HEK293 (cell line): ENCODE data around the gene CYP2F1.
A peak's percentile ranks its signal among the peaks of the same experiment; 100 is the strongest.
"Not testable (repeated sequence)": the region's sequence is repeated elsewhere in the genome, so short reads cannot be mapped to it uniquely, and the experiment has no call there.

Experiments
- CTCF ChIA-PET: fragments of 350-600 bp; formaldehyde crosslinking; extraction: SDS; loops from one replicate; lab custom pipeline; 2021; ENCODE audit warnings: antibody characterized with exemption; lab: Yijun Ruan, JAX
- POLR2A ChIA-PET: fragments of 300-600 bp; formaldehyde crosslinking; extraction: SDS; loops from one replicate; lab custom pipeline; 2020; ENCODE audit warnings: antibody characterized with exemption, inconsistent platforms; lab: Yijun Ruan, JAX
- H3K27ac ChIP-seq: fragments of 200-500 bp; sonication (Bioruptor generic); 2 replicates; pipeline ENCODE4 v1.5.1; 2014; ENCODE audit warnings: low read depth, low read length, control low read depth, inconsistent platforms; ENCODE audit errors: extremely low read depth
- H3K36me3 ChIP-seq, 2 experiments: fragments of 200-500 bp in 1 of 2; sonication (Bioruptor generic) in 1 of 2; 1 replicate in 1 of 2; 2 replicates in 1 of 2; pipeline ENCODE4 v1.5.1; 2014 to 2017; ENCODE audit warnings: inconsistent platforms in 2 of 2, low read length in 2 of 2; ENCODE audit not compliant: control insufficient read depth in 2 of 2, insufficient read depth in 1 of 2
- H3K4me1 ChIP-seq: fragments of 200-500 bp; sonication (Bioruptor generic); 2 replicates; pipeline ENCODE4 v1.5.1; 2014; ENCODE audit warnings: mild to moderate bottlenecking, low read length, inconsistent platforms; ENCODE audit not compliant: control insufficient read depth, insufficient read depth
- H3K4me3 ChIP-seq: 2 replicates; pipeline ENCODE4 v1.5.1; 2011; ENCODE audit warnings: low read depth, mild to moderate bottlenecking, control low read depth, low read length, moderate library complexity
- H3K9me3 ChIP-seq: fragments of 200-500 bp; sonication (Bioruptor generic); 2 replicates; pipeline ENCODE4 v1.5.1; 2014; ENCODE audit warnings: low read depth, low read length, inconsistent platforms; ENCODE audit not compliant: control insufficient read depth, insufficient read depth
- EGR2 ChIP-seq: fragments of 450-650 bp; formaldehyde crosslinking; IDR thresholded peaks from 2 replicates; pipeline ENCODE4 v1.5.1; 2016; ENCODE audit warnings: low read depth, missing biosample characterization, missing genetic modification characterization
- GLIS1 ChIP-seq: fragments of 450-650 bp; formaldehyde crosslinking; IDR thresholded peaks from 2 replicates; pipeline ENCODE4 v1.5.1; 2016; ENCODE audit warnings: missing biosample characterization, missing genetic modification characterization
- IKZF3 ChIP-seq: fragments of 450-650 bp; IDR thresholded peaks from 2 replicates; pipeline ENCODE4 v1.5.0; 2018; ENCODE audit warnings: missing biosample characterization, mild to moderate bottlenecking, missing genetic modification characterization, moderate library complexity
- ZBTB17 ChIP-seq: fragments of 450-650 bp; formaldehyde crosslinking; IDR thresholded peaks from 2 replicates; pipeline ENCODE4 v1.5.1; 2016; ENCODE audit warnings: missing biosample characterization, missing genetic modification characterization
- ZFHX2 ChIP-seq: fragments of 450-650 bp; formaldehyde crosslinking; conservative IDR thresholded peaks from 2 replicates; pipeline ENCODE4 v1.5.1; 2016; ENCODE audit warnings: missing biosample characterization, missing genetic modification characterization
- ZIC2 ChIP-seq: fragments of 450-650 bp; formaldehyde crosslinking; IDR thresholded peaks from 2 replicates; pipeline ENCODE4 v1.5.1; 2016; ENCODE audit warnings: missing biosample characterization, missing genetic modification characterization
- ZNF121 ChIP-seq: fragments of 450-650 bp; formaldehyde crosslinking; IDR thresholded peaks from 2 replicates; pipeline ENCODE4 v1.5.1; 2016; ENCODE audit warnings: missing biosample characterization, missing genetic modification characterization
- ZNF335 ChIP-seq: fragments of 450-650 bp; formaldehyde crosslinking; conservative IDR thresholded peaks from 2 replicates; pipeline ENCODE4 v1.5.1; 2016; ENCODE audit warnings: missing biosample characterization, missing genetic modification characterization
- ZNF341 ChIP-seq: fragments of 450-650 bp; formaldehyde crosslinking; IDR thresholded peaks from 2 replicates; pipeline ENCODE4; 2016; ENCODE audit warnings: low read depth, missing biosample characterization, missing genetic modification characterization
- ZNF629 ChIP-seq: fragments of 450-650 bp; formaldehyde crosslinking; IDR thresholded peaks from 2 replicates; pipeline ENCODE4 v1.5.1; 2017; ENCODE audit warnings: missing biosample characterization, missing genetic modification characterization
- ZNF654 ChIP-seq: fragments of 450-650 bp; formaldehyde crosslinking; IDR thresholded peaks from 2 replicates; pipeline ENCODE4 v1.5.1; 2016; ENCODE audit warnings: low read depth, missing biosample characterization, missing genetic modification characterization
- ZNF768 ChIP-seq: fragments of 450-650 bp; formaldehyde crosslinking; IDR thresholded peaks from 2 replicates; pipeline ENCODE4 v1.5.1; 2018; ENCODE audit warnings: missing biosample characterization, mild to moderate bottlenecking, missing genetic modification characterization
- ZNF830 ChIP-seq: fragments of 450-650 bp; IDR thresholded peaks from 2 replicates; pipeline ENCODE4 v1.5.0; 2018; ENCODE audit warnings: missing biosample characterization, missing genetic modification characterization, low read depth, mild to moderate bottlenecking, moderate library complexity
- TF ChIP-seq, protein P1 (sequence below): fragments of 450-650 bp; formaldehyde crosslinking; IDR thresholded peaks from 2 replicates; pipeline ENCODE4 v1.5.1; 2016; ENCODE audit warnings: missing biosample characterization, missing genetic modification characterization
- TF ChIP-seq, protein P2 (sequence below): fragments of 450-650 bp; formaldehyde crosslinking; IDR thresholded peaks from 2 replicates; pipeline ENCODE4 v1.5.1; 2016; ENCODE audit warnings: missing biosample characterization, missing genetic modification characterization
- TF ChIP-seq, protein P3 (sequence below): fragments of 450-650 bp; formaldehyde crosslinking; optimal IDR thresholded peaks from 2 replicates; pipeline ENCODE3; 2016; ENCODE audit warnings: missing biosample characterization, mild to moderate bottlenecking, missing genetic modification characterization
- TF ChIP-seq, protein P4 (sequence below): fragments of 450-650 bp; formaldehyde crosslinking; IDR thresholded peaks from 2 replicates; pipeline ENCODE4 v1.5.1; 2016; ENCODE audit warnings: missing biosample characterization, missing genetic modification characterization

The CYP2F1 gene

DNA sequence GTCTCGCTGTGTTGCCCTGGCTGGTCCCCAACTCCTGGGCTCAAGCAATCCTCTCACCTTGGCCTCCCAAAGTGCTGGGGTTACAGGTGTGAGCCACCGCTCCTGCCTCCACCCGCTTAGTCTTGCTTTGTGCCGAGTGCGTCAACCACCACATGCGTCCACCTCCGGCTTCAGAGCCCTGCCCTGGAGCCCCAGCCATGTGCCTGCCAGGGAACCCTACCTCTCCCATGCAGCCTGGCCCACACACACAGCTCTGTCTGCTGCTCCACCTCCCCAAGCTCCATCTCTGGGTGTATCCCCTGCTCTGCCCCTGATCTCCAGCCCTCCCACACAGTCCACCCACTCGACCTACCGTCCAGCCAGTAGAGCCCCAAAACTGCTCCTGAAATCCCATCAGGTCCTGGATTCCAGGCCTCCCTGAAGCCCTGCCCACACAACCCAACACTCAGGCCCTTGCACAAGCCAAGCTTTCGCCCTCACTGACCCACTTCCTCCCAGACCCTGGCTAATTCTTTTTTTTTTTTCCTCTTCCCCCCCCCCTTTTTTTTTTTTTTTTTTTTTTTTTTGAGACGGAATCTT, 9.6 kb downstream of the CYP2F1 start:
- Histone ChIP-seq H3K4me1 (no peaks in the 10 kb centered on the region), H3K4me3 (no peak overlapping the region), H3K9me3 (no peaks in the 10 kb centered on the region), H3K27ac (no peak overlapping the region), H3K36me3 (no peaks in the 10 kb centered on the region)
- ChIA-PET CTCF (interaction anchor here (0.7 to 1.1 kb wide), 4 partner anchors 149 to 460 kb away, joined by 3 to 6 read pairs (median 4); no protein-coding TSS in a partner anchor), POLR2A (no interaction called here)
- TF ChIP-seq ZFHX2 (tag by site-specific recombination) (peak; percentile 82), ZNF830 (tag by site-specific recombination) (no peak), EGR2 (tag by site-specific recombination) (peak; percentile 69)

DNA sequence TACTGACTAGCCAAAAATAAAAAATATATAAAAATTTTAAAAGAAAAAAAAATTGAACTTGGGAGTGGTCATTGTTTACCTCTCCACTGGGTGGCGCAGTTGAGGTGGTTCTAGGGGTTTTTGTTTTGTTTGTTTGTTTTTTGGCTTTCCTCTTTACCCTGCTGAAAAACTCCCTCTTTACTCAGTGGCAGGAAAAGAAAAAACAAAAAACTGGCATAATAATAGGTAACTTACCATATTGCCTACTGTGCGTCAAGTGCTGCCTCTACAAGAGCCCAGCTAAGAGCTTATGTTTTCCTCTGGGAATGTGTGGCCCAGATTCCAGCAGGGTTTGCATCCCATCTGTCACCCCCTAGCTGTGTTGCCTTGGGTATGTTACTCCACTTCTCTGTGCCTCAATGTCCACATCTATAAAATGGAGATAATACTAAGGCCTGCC, 12.6 kb downstream of the CYP2F1 start:
- H3K4me3 ChIP-seq, H3K27ac ChIP-seq, H3K9me3 ChIP-seq, H3K4me1 ChIP-seq, H3K36me3 ChIP-seq: not testable (repeated sequence)
- POLR2A ChIA-PET, result interaction anchor here (0.5 kb wide), 1 partner anchor 314 kb away, joined by 3 read pairs; no protein-coding TSS in a partner anchor
- CTCF ChIA-PET, result interaction anchor here (0.6 to 2.6 kb wide), 35 partner anchors 8 to 325 kb away, joined by 3 to 25 read pairs (median 4); partner anchors contain the start of gene CYP2F1
- TF ChIP-seq, protein P1, sequence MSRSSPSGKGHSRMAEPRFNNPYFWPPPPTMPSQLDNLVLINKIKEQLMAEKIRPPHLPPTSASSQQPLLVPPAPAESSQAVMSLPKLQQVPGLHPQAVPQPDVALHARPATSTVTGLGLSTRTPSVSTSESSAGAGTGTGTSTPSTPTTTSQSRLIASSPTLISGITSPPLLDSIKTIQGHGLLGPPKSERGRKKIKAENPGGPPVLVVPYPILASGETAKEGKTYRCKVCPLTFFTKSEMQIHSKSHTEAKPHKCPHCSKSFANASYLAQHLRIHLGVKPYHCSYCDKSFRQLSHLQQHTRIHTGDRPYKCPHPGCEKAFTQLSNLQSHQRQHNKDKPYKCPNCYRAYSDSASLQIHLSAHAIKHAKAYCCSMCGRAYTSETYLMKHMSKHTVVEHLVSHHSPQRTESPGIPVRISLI, result 0 out of 2 replicates have a peak, but pooled peaks have one; percentile 48
- TF ChIP-seq, protein P2, sequence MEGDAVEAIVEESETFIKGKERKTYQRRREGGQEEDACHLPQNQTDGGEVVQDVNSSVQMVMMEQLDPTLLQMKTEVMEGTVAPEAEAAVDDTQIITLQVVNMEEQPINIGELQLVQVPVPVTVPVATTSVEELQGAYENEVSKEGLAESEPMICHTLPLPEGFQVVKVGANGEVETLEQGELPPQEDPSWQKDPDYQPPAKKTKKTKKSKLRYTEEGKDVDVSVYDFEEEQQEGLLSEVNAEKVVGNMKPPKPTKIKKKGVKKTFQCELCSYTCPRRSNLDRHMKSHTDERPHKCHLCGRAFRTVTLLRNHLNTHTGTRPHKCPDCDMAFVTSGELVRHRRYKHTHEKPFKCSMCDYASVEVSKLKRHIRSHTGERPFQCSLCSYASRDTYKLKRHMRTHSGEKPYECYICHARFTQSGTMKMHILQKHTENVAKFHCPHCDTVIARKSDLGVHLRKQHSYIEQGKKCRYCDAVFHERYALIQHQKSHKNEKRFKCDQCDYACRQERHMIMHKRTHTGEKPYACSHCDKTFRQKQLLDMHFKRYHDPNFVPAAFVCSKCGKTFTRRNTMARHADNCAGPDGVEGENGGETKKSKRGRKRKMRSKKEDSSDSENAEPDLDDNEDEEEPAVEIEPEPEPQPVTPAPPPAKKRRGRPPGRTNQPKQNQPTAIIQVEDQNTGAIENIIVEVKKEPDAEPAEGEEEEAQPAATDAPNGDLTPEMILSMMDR (tag by site-specific recombination), result 0 out of 2 replicates have a peak, but pooled peaks have one; percentile 3
- TF ChIP-seq IKZF3, result peak; percentile 56
- peak; percentile 66; the same call in 1 of the 2 replicates for TF ChIP-seq ZNF768 (tag by site-specific recombination)
- peak; percentile 38 for TF ChIP-seq ZNF654 (tag by site-specific recombination)

DNA sequence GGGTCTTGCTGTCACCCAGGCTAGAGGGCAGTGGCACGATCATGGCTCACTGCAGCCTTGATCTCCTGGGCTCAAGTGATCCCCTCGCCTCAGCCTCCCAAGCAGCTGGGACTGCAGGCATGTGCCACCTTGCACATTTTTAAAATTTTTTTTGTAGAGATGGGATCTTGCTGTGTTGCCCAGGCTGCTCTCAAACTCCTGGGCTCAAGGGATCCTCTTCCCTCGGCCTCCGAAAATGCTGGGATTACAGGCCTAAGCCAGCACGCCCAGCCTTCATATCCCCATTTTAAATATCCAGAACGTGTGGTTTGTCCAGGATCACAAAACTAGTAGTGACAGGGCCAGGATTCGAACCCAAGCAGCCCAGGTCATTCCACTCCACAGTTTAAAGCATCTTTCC, 13.1 kb downstream of the CYP2F1 start:
- POLR2A ChIA-PET, H3K27ac ChIP-seq, H3K9me3 ChIP-seq, H3K4me3 ChIP-seq, H3K36me3 ChIP-seq, H3K4me1 ChIP-seq: not testable (repeated sequence)
- TF ChIP-seq ZNF121, result peak; percentile 99
- CTCF ChIA-PET, result interaction anchor here (0.6 to 2.6 kb wide), 25 partner anchors 9 to 426 kb away, joined by 3 to 25 read pairs (median 4); partner anchors contain the start of gene CYP2F1

DNA sequence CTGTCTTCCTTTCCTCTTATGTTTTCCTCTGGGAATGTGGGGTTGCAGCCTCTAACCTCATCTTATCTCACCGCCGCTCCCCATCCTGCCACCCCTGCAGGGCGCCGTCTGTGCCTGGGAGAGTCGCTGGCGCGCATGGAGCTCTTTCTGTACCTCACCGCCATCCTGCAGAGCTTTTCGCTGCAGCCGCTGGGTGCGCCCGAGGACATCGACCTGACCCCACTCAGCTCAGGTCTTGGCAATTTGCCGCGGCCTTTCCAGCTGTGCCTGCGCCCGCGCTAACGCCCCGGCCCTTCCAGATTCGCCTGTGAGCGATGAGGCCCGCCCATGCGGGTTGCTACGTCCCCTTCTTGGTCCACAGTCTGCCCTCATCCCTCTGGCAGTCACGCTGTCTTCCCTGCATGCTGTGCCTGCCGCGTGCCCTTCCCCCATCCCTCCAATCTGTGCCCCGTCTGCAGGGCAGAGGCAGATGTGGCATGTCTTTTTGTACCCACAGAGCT, 13.6 kb downstream of the CYP2F1 start:
- H3K4me1 ChIP-seq, H3K27ac ChIP-seq, H3K36me3 ChIP-seq, POLR2A ChIA-PET, H3K9me3 ChIP-seq, H3K4me3 ChIP-seq: not testable (repeated sequence)
- CTCF ChIA-PET, result interaction anchor here (0.7 to 2.6 kb wide), 10 partner anchors 10 to 426 kb away, joined by 3 to 25 read pairs (median 4); no protein-coding TSS in a partner anchor
- TF ChIP-seq ZNF335 (tag by site-specific recombination), result peak; percentile 27; the same call in 1 of the 2 replicates
- TF ChIP-seq ZBTB17 (tag by site-specific recombination), result peak; percentile 41; the same call in 1 of the 2 replicates
- peak; percentile 67; the same call in 1 of the 2 replicates for TF ChIP-seq GLIS1 (tag by site-specific recombination)
- TF ChIP-seq ZNF341, result peak; percentile 72
- 0 out of 2 replicates have a peak, but pooled peaks have one; percentile 26 for TF ChIP-seq ZNF629 (tag by site-specific recombination)
- 0 out of 2 replicates have a peak, but pooled peaks have one; percentile 25 for TF ChIP-seq IKZF3
- peak; percentile 86 for TF ChIP-seq ZIC2 (tag by site-specific recombination)
- TF ChIP-seq, protein P3, sequence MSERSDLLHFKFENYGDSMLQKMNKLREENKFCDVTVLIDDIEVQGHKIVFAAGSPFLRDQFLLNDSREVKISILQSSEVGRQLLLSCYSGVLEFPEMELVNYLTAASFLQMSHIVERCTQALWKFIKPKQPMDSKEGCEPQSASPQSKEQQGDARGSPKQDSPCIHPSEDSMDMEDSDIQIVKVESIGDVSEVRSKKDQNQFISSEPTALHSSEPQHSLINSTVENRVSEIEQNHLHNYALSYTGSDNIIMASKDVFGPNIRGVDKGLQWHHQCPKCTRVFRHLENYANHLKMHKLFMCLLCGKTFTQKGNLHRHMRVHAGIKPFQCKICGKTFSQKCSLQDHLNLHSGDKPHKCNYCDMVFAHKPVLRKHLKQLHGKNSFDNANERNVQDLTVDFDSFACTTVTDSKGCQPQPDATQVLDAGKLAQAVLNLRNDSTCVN (tag by site-specific recombination), result peak; percentile 26
- TF ChIP-seq, protein P2 (tag by site-specific recombination), result peak; percentile 49; the same call in 1 of the 2 replicates
- TF ChIP-seq, protein P4, sequence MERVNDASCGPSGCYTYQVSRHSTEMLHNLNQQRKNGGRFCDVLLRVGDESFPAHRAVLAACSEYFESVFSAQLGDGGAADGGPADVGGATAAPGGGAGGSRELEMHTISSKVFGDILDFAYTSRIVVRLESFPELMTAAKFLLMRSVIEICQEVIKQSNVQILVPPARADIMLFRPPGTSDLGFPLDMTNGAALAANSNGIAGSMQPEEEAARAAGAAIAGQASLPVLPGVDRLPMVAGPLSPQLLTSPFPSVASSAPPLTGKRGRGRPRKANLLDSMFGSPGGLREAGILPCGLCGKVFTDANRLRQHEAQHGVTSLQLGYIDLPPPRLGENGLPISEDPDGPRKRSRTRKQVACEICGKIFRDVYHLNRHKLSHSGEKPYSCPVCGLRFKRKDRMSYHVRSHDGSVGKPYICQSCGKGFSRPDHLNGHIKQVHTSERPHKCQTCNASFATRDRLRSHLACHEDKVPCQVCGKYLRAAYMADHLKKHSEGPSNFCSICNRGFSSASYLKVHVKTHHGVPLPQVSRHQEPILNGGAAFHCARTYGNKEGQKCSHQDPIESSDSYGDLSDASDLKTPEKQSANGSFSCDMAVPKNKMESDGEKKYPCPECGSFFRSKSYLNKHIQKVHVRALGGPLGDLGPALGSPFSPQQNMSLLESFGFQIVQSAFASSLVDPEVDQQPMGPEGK (tag by site-specific recombination), result peak; percentile 44; the same call in 1 of the 2 replicates
